Liver (tissue), 9 donors: Measurements from ENCODE around the gene NTM. TPM values are rescaled to one million over a fixed set of nuclear protein-coding genes. Genes with fewer than 3 reads are reported as not detected.

ENCODE experiments used
- DNase-seq: peaks from one replicate; pipeline ENCODE4 v3.0.0-alpha.2; 2017; ENCODE audit warnings: low spot score
- H3K27ac ChIP-seq, 2 donors: one replicate each; pipeline ENCODE4 v1.7.0; 2013; ENCODE audit warnings: inconsistent platforms in 2 of 2, low read length in 2 of 2, control low read depth in 1 of 2, low read depth in 1 of 2, mild to moderate bottlenecking in 1 of 2
- H3K27me3 ChIP-seq, 4 donors: one replicate each; pipeline versions ENCODE4 v1.6.1 to v1.7.0; 2013; ENCODE audit warnings: low read length in 3 of 4, inconsistent platforms in 1 of 4, mild to moderate bottlenecking in 1 of 4, moderate library complexity in 1 of 4; ENCODE audit not compliant: control insufficient read depth in 4 of 4, insufficient read depth in 4 of 4
- H3K36me3 ChIP-seq, 4 donors: one replicate each; pipeline versions ENCODE4 v1.6.1 to v1.7.0; 2013; ENCODE audit warnings: low read length in 3 of 4, mild to moderate bottlenecking in 3 of 4, low read depth in 1 of 4, moderate library complexity in 1 of 4; ENCODE audit not compliant: control insufficient read depth in 4 of 4, insufficient read depth in 3 of 4
- H3K4me1 ChIP-seq, 4 donors: one replicate each; pipeline versions ENCODE4 v1.6.1 to v1.7.0; 2013; ENCODE audit warnings: low read length in 3 of 4, mild to moderate bottlenecking in 3 of 4, moderate library complexity in 1 of 4; ENCODE audit not compliant: control insufficient read depth in 4 of 4, insufficient read depth in 4 of 4
- H3K4me3 ChIP-seq, 3 donors: one replicate each; pipeline versions ENCODE4 v1.6.1 to v1.7.0; 2013; ENCODE audit warnings: low read length in 3 of 3, control low read depth in 1 of 3, low read depth in 1 of 3, mild to moderate bottlenecking in 1 of 3
- H3K9ac ChIP-seq, 2 donors: one replicate each; pipeline ENCODE4 v1.7.0; 2013; ENCODE audit warnings: low read length in 2 of 2, mild to moderate bottlenecking in 2 of 2, moderate library complexity in 2 of 2, control low read depth in 1 of 2, low read depth in 1 of 2
- H3K9me3 ChIP-seq, 4 donors: one replicate each; pipeline versions ENCODE4 v1.6.1 to v1.7.0; 2013; ENCODE audit warnings: low read length in 3 of 4; ENCODE audit not compliant: control insufficient read depth in 4 of 4
- EGR1 ChIP-seq, 2 donors: IDR thresholded peaks; 2 replicates each; pipeline ENCODE4 v1.6.1; 2016 to 2018; ENCODE audit warnings: antibody characterized with exemption in 2 of 2, low read depth in 2 of 2
- FOXA1 ChIP-seq: IDR thresholded peaks from 2 replicates; pipeline ENCODE4 v1.6.1; 2016; ENCODE audit warnings: antibody characterized with exemption
- FOXA2 ChIP-seq: IDR thresholded peaks from 2 replicates; pipeline ENCODE4 v1.6.1; 2016; ENCODE audit warnings: antibody characterized with exemption
- GABPA ChIP-seq, 2 donors: IDR thresholded peaks in 1 of 2; conservative IDR thresholded peaks in 1 of 2; 2 replicates each; pipeline ENCODE4 v1.6.1; 2016; ENCODE audit warnings: antibody characterized with exemption in 2 of 2, mild to moderate bottlenecking in 1 of 2, moderate library complexity in 1 of 2
- HNF4A ChIP-seq, 2 donors: conservative IDR thresholded peaks; 2 replicates each; pipeline ENCODE4 v1.6.1; 2016; ENCODE audit warnings: antibody characterized with exemption in 2 of 2, mild to moderate bottlenecking in 2 of 2
- HNF4G ChIP-seq: IDR thresholded peaks from 2 replicates; pipeline ENCODE4 v1.6.1; 2016; ENCODE audit warnings: antibody characterized with exemption
- JUND ChIP-seq, 2 donors: IDR thresholded peaks; 2 replicates each; pipeline ENCODE4 v1.6.1; 2016; ENCODE audit warnings: antibody characterized with exemption in 2 of 2
- MAX ChIP-seq: IDR thresholded peaks from 2 replicates; pipeline ENCODE4 v1.6.1; 2016; ENCODE audit warnings: antibody characterized with exemption
- NR2F2 ChIP-seq: IDR thresholded peaks from 2 replicates; pipeline ENCODE4 v1.6.1; 2016; ENCODE audit warnings: antibody characterized with exemption
- RAD21 ChIP-seq, 2 donors: IDR thresholded peaks; 2 replicates each; pipeline ENCODE4 v1.6.1; 2016; ENCODE audit warnings: antibody characterized with exemption in 2 of 2, mild to moderate bottlenecking in 2 of 2
- RXRA ChIP-seq, 2 donors: IDR thresholded peaks; 2 replicates each; pipeline ENCODE4 v1.6.1; 2017 to 2018; ENCODE audit warnings: antibody characterized with exemption in 2 of 2, mild to moderate bottlenecking in 1 of 2
- SP1 ChIP-seq: IDR thresholded peaks from 2 replicates; pipeline ENCODE4 v1.6.1; 2018; ENCODE audit warnings: antibody characterized with exemption, mild to moderate bottlenecking
- TAF1 ChIP-seq: conservative IDR thresholded peaks from 2 replicates; pipeline ENCODE4 v1.6.1; 2016; ENCODE audit warnings: antibody characterized with exemption, mild to moderate bottlenecking
- YY1 ChIP-seq: IDR thresholded peaks from 2 replicates; pipeline ENCODE4 v1.6.1; 2016; ENCODE audit warnings: antibody characterized with exemption, mild to moderate bottlenecking
- WGBS: extraction: QIAGEN DNeasy Blood & Tissue Kit; methylation state at CpG from one replicate; pipeline ENCODE4 v1.1.7; 2013; 5-methylcytosine and 5-hydroxymethylcytosine counted together
- polyA plus RNA-seq, 2 donors: library from polyadenylated mRNA; stranded (reverse) in 1 of 2; unstranded in 1 of 2; fragments of 200-250 nt in 1 of 2; fragments of >200 nt in 1 of 2; fragmentation: Nextera tagmentation in 1 of 2; extraction: Ambion mirVana in 1 of 2; gene quantifications; one replicate each; pipeline versions ENCODE4 v1.2.1 to v1.2.3, GENCODE V29; 2013 to 2015
- total RNA-seq, 2 donors: library from RNA; depleted of rRNA; stranded (reverse); fragments of >200 nt; gene quantifications; one replicate each; pipeline ENCODE4 v1.2.3, GENCODE V29; 2014
- TF ChIP-seq, protein P1 (sequence below): IDR thresholded peaks from 2 replicates; pipeline ENCODE4 v1.6.1; 2016; ENCODE audit warnings: antibody characterized with exemption
- TF ChIP-seq, protein P2 (sequence below): IDR thresholded peaks from 2 replicates; pipeline ENCODE4 v1.6.1; 2016; ENCODE audit warnings: antibody characterized with exemption
- TF ChIP-seq, protein P3 (sequence below): IDR thresholded peaks from 2 replicates; pipeline ENCODE4 v1.6.1; 2016; ENCODE audit warnings: antibody characterized with exemption, mild to moderate bottlenecking
- TF ChIP-seq, protein P4 (sequence below): fragments of 150-350 bp; IDR thresholded peaks from 2 replicates; pipeline ENCODE4 v1.5.1; 2017; ENCODE audit warnings: improper control_type of control experiment, low read depth, low read length; ENCODE audit not compliant: missing input control
- donor health status: healthy.
- donor health status: healthy.
- donor health status: healthy.
- donor health status: healthy.
- donor health status: healthy.

NTM gene
- total and polyA plus RNA-seq, 4 donors = 0.08 to 1.1 (median 0.08) TPM; not detected in 1

- Histone ChIP-seq H3K36me3 (no peaks in the 10 kb centered on the region), H3K27me3 (no peaks in the 10 kb centered on the region), H3K27ac (no peak overlapping the region), H3K9me3 (no peaks in the 10 kb centered on the region), H3K9ac (no peak overlapping the region), H3K4me3 (no peak overlapping the region), H3K4me1 (no peaks in the 10 kb centered on the region)
- TF ChIP-seq, protein P1, sequence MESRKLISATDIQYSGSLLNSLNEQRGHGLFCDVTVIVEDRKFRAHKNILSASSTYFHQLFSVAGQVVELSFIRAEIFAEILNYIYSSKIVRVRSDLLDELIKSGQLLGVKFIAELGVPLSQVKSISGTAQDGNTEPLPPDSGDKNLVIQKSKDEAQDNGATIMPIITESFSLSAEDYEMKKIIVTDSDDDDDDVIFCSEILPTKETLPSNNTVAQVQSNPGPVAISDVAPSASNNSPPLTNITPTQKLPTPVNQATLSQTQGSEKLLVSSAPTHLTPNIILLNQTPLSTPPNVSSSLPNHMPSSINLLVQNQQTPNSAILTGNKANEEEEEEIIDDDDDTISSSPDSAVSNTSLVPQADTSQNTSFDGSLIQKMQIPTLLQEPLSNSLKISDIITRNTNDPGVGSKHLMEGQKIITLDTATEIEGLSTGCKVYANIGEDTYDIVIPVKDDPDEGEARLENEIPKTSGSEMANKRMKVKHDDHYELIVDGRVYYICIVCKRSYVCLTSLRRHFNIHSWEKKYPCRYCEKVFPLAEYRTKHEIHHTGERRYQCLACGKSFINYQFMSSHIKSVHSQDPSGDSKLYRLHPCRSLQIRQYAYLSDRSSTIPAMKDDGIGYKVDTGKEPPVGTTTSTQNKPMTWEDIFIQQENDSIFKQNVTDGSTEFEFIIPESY = no peak
- TF ChIP-seq HNF4A (conservative IDR thresholded peaks at IDR 0.05) = no peak
- no peak for TF ChIP-seq GABPA (IDR thresholded peaks at IDR 0.05 in 1 of 2, conservative IDR thresholded peaks at IDR 0.05 in 1 of 2)
- TF ChIP-seq YY1 = no peak
- no peak for TF ChIP-seq RXRA (IDR thresholded peaks at IDR 0.05)
- TF ChIP-seq, protein P2, sequence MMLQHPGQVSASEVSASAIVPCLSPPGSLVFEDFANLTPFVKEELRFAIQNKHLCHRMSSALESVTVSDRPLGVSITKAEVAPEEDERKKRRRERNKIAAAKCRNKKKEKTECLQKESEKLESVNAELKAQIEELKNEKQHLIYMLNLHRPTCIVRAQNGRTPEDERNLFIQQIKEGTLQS = no peak
- TF ChIP-seq FOXA1 = no peak
- no peak for TF ChIP-seq JUND (IDR thresholded peaks at IDR 0.05)
- TF ChIP-seq SP1 = no peak
- TF ChIP-seq TAF1 = no peak
- TF ChIP-seq MAX = no peak
- TF ChIP-seq RAD21 (IDR thresholded peaks at IDR 0.05) = no peak
- TF ChIP-seq, protein P3, sequence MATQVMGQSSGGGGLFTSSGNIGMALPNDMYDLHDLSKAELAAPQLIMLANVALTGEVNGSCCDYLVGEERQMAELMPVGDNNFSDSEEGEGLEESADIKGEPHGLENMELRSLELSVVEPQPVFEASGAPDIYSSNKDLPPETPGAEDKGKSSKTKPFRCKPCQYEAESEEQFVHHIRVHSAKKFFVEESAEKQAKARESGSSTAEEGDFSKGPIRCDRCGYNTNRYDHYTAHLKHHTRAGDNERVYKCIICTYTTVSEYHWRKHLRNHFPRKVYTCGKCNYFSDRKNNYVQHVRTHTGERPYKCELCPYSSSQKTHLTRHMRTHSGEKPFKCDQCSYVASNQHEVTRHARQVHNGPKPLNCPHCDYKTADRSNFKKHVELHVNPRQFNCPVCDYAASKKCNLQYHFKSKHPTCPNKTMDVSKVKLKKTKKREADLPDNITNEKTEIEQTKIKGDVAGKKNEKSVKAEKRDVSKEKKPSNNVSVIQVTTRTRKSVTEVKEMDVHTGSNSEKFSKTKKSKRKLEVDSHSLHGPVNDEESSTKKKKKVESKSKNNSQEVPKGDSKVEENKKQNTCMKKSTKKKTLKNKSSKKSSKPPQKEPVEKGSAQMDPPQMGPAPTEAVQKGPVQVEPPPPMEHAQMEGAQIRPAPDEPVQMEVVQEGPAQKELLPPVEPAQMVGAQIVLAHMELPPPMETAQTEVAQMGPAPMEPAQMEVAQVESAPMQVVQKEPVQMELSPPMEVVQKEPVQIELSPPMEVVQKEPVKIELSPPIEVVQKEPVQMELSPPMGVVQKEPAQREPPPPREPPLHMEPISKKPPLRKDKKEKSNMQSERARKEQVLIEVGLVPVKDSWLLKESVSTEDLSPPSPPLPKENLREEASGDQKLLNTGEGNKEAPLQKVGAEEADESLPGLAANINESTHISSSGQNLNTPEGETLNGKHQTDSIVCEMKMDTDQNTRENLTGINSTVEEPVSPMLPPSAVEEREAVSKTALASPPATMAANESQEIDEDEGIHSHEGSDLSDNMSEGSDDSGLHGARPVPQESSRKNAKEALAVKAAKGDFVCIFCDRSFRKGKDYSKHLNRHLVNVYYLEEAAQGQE = no peak
- TF ChIP-seq, protein P4, sequence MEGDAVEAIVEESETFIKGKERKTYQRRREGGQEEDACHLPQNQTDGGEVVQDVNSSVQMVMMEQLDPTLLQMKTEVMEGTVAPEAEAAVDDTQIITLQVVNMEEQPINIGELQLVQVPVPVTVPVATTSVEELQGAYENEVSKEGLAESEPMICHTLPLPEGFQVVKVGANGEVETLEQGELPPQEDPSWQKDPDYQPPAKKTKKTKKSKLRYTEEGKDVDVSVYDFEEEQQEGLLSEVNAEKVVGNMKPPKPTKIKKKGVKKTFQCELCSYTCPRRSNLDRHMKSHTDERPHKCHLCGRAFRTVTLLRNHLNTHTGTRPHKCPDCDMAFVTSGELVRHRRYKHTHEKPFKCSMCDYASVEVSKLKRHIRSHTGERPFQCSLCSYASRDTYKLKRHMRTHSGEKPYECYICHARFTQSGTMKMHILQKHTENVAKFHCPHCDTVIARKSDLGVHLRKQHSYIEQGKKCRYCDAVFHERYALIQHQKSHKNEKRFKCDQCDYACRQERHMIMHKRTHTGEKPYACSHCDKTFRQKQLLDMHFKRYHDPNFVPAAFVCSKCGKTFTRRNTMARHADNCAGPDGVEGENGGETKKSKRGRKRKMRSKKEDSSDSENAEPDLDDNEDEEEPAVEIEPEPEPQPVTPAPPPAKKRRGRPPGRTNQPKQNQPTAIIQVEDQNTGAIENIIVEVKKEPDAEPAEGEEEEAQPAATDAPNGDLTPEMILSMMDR = no peak
- no peak for TF ChIP-seq NR2F2
- no peak for TF ChIP-seq HNF4G
- no peak for TF ChIP-seq FOXA2
- TF ChIP-seq EGR1 (IDR thresholded peaks at IDR 0.05; ENCODE audit: low read depth in 2 of 2) = no peak
- DNase-seq = no peak
- WGBS = 56% methylated on average over 3 of the region's 3 CpGs
Measured at GRCh38 chr11:131976021-131976420, 605.6 kb downstream of the NTM start.
